ENCODE measurements around the gene PHACTR4. TPM values are rescaled to one million over a fixed set of nuclear protein-coding genes. Genes with fewer than 3 reads are reported as not detected.
"Not testable (repeated sequence)": the region's sequence is repeated elsewhere in the genome, so short reads cannot be mapped to it uniquely, and the experiment has no call there.

The PHACTR4 gene
- total RNA-seq, 1 donor from 2014 or later = 36.5 TPM

- DNase-seq (ENCODE audit: low spot score) (no peak), ATAC-seq (no peak)
- intact Hi-C loops (cut with DNase I) = loop anchor here (10.0 kb wide), 1 partner anchor 187 kb away; no protein-coding TSS in a partner anchor
These were observed 48.5 kb downstream of the PHACTR4 start for GRCh38 chr1:28417926-28418637.

- intact Hi-C loops (cut with DNase I) = no loop called here
- DNase-seq (ENCODE audit: low spot score) (no peak), ATAC-seq (no peak)
These were observed 52.2 kb downstream of the PHACTR4 start for GRCh38 chr1:28421744-28422143.

GRCh38 chr1:28426831-28427230 is 57.3 kb downstream of the PHACTR4 start:
- intact Hi-C loops (cut with DNase I) = no loop called here
- ATAC-seq = no peak
- no peak for DNase-seq (ENCODE audit: low spot score)

- intact Hi-C loops (cut with DNase I) = no loop called here
- ATAC-seq (no peak), DNase-seq (ENCODE audit: low spot score) (no peak)
These were observed 58.5 kb downstream of the PHACTR4 start for GRCh38 chr1:28428012-28428411.

GRCh38 chr1:28428990-28429520 is 59.5 kb downstream of the PHACTR4 start:
- intact Hi-C loops (cut with DNase I) = no loop called here
- ATAC-seq = no peak
- no peak for DNase-seq (ENCODE audit: low spot score)

- DNase-seq (ENCODE audit: low spot score) (no peak), ATAC-seq (no peak)
- intact Hi-C loops (cut with DNase I) = no loop called here
These were observed 66.8 kb downstream of the PHACTR4 start for GRCh38 chr1:28436211-28436769.

GRCh38 chr1:28437264-28437923 is 67.9 kb downstream of the PHACTR4 start:
- intact Hi-C loops (cut with DNase I) = no loop called here
- no peak for DNase-seq (ENCODE audit: low spot score)

GRCh38 chr1:28437924-28438699 is 68.6 kb downstream of the PHACTR4 start:
- ATAC-seq (peak; percentile 98), DNase-seq (ENCODE audit: low spot score) (peak; percentile 80)
- intact Hi-C loops (cut with DNase I) = no loop called here

More at GRCh38 chr1:28437264-28437923, 67.9 kb downstream of the PHACTR4 start:
- ATAC-seq = peak; percentile 64

- DNase-seq (ENCODE audit: low spot score) = no peak
- intact Hi-C loops (cut with DNase I) = no loop called here
- ATAC-seq = no peak
These were observed 69.8 kb downstream of the PHACTR4 start for GRCh38 chr1:28439320-28439719.

- intact Hi-C loops (cut with DNase I) = no loop called here
- ATAC-seq (no peak), DNase-seq (ENCODE audit: low spot score) (no peak)
These were observed 72.1 kb downstream of the PHACTR4 start for GRCh38 chr1:28441674-28442073.

- intact Hi-C loops (cut with DNase I) = no loop called here
- DNase-seq (ENCODE audit: low spot score) (no peak), ATAC-seq (no peak)
These were observed 74.0 kb downstream of the PHACTR4 start for GRCh38 chr1:28443550-28443949.

- ATAC-seq = no peak
- intact Hi-C loops (cut with DNase I) = no loop called here
- DNase-seq (ENCODE audit: low spot score) = no peak
These were observed 78.1 kb downstream of the PHACTR4 start for GRCh38 chr1:28447679-28448078.

- DNase-seq (ENCODE audit: low spot score); intact Hi-C loops (cut with DNase I); ATAC-seq: not testable (repeated sequence)
These were observed 78.6 kb downstream of the PHACTR4 start for GRCh38 chr1:28448094-28448611.

- intact Hi-C loops (cut with DNase I) = no loop called here
- ATAC-seq (no peak), DNase-seq (ENCODE audit: low spot score) (no peak)
These were observed 80.4 kb downstream of the PHACTR4 start for GRCh38 chr1:28449904-28450303.

- ATAC-seq (no peak), DNase-seq (ENCODE audit: low spot score) (no peak)
- intact Hi-C loops (cut with DNase I) = no loop called here
These were observed 81.0 kb downstream of the PHACTR4 start for GRCh38 chr1:28450561-28450960.

GRCh38 chr1:28451011-28451410 is 81.5 kb downstream of the PHACTR4 start:
- DNase-seq (ENCODE audit: low spot score) = no peak
- no peak for ATAC-seq
- intact Hi-C loops (cut with DNase I) = no loop called here

- DNase-seq (ENCODE audit: low spot score) = no peak
- no peak for ATAC-seq
- intact Hi-C loops (cut with DNase I) = no loop called here
These were observed 86.5 kb downstream of the PHACTR4 start for GRCh38 chr1:28456078-28456477.

- ATAC-seq = no peak
- intact Hi-C loops (cut with DNase I) = no loop called here
- no peak for DNase-seq (ENCODE audit: low spot score)
These were observed 88.1 kb downstream of the PHACTR4 start for GRCh38 chr1:28457678-28458077.

Measured in sciatic nerve (tissue), 2 donors.